ENCODE data around the gene NAMPT. TPM values are rescaled to one million over a fixed set of nuclear protein-coding genes. Genes with fewer than 3 reads are reported as not detected.
A peak's percentile ranks its signal among the peaks of the same experiment; 100 is the strongest.

The NAMPT gene
- total and polyA plus RNA-seq, 9 of the 15 experiments (the other 6 are each of a cell fraction or from before 2014, with no cell fraction given), result 41.1 to 160 (median 106) TPM

GRCh38 chr7:106326594-106327537, 42.1 kb upstream of the NAMPT start:
- in situ Hi-C loops (cut with MboI), result no loop called here
- CTCF ChIA-PET (ENCODE audit: low intra/inter-chr PET ratio), result no interaction called here

More at GRCh38 chr7:106326594-106327537, 42.1 kb upstream of the NAMPT start:
- BruUV-seq (replicated peaks), result no TSS peak
- Histone ChIP-seq H3K27me3 (ENCODE audit: control insufficient read depth in 2 of 2, insufficient read depth in 2 of 2, low read length in 2 of 2) (no peaks in the 10 kb centered on the region), H3K9me1 (ENCODE audit: control insufficient read depth, insufficient read depth, low read length) (no peaks in the 10 kb centered on the region), H3K36me3 (ENCODE audit: control insufficient read depth, insufficient read depth, low read length) (no peaks in the 10 kb centered on the region), H3K9ac (ENCODE audit: insufficient read depth in 1 of 2, low read depth in 2 of 2, low read length in 2 of 2) (no peak overlapping the region), H4K20me1 (replicated peaks; ENCODE audit: control insufficient read depth, insufficient read depth, low read length) (no peaks in the 10 kb centered on the region), H3K4me2 (ENCODE audit: insufficient read depth, low read length) (no peak overlapping the region), H3K79me2 (ENCODE audit: control insufficient read depth, insufficient read depth, low read length) (no peaks in the 10 kb centered on the region), H3K4me3 (no peak overlapping the region), H3K4me1 (replicated peaks in 1 of 2; ENCODE audit: control insufficient read depth in 2 of 2, insufficient read depth in 2 of 2, low read length in 2 of 2) (no peaks in the 10 kb centered on the region; a peak in 1 of 5 replicates), H3K9me3 (replicated peaks; ENCODE audit: control insufficient read depth, insufficient read depth, low read depth, low read length) (no peaks in the 10 kb centered on the region), H2AFZ (ENCODE audit: low read depth, low read length) (peak overlapping the region; percentile 23; the same call in 1 of the 2 replicates), H3K27ac (ENCODE audit: extremely low read depth, low read depth, low read length) (no peak overlapping the region)
- FAIRE-seq (no peak), ATAC-seq (no peak), DNase-seq (ENCODE audit: extremely low read depth in 1 of 4, low spot score in 3 of 4) (no peak)
- intact Hi-C loops (cut with micrococcal nuclease), result no loop called here
- POLR2A ChIA-PET, result interaction anchor here (0.8 to 1.4 kb wide), 2 partner anchors 42 to 1568 kb away, joined by 3 to 4 read pairs; partner anchors contain the start of gene NAMPT
- TF ChIP-seq BCL6 (CRISPR knock-in tag; IDR thresholded peaks at IDR 0.05) (no peak), ZNF695 (CRISPR knock-in tag; IDR thresholded peaks at IDR 0.05) (no peak), ZNF699 (CRISPR knock-in tag; IDR thresholded peaks at IDR 0.05; ENCODE audit: insufficient replicate concordance) (no peak), KLF1 (tag; IDR thresholded peaks at IDR 0.05) (no peak), PTBP1 (IDR thresholded peaks at IDR 0.05; ENCODE audit: low read depth, low read length) (no peak), ZNF316 (IDR thresholded peaks at IDR 0.05) (no peak), SRF (CRISPR knock-in tag; IDR thresholded peaks at IDR 0.05) (no peak), ESRRA (IDR thresholded peaks at IDR 0.05; ENCODE audit: borderline replicate concordance, low read depth) (no peak), HSF4 (CRISPR knock-in tag; IDR thresholded peaks at IDR 0.05; ENCODE audit: borderline replicate concordance) (no peak), JUN (IDR thresholded peaks at IDR 0.05; ENCODE audit: borderline replicate concordance, low read depth, low read length) (no peak), JUN (CRISPR knock-in tag; IDR thresholded peaks at IDR 0.05; ENCODE audit: borderline replicate concordance) (no peak), POLR2B (IDR thresholded peaks at IDR 0.05; ENCODE audit: low read depth, partially characterized antibody) (no peak), MTF1 (CRISPR knock-in tag; IDR thresholded peaks at IDR 0.05; ENCODE audit: borderline replicate concordance) (no peak), IFI16 (CRISPR knock-in tag; IDR thresholded peaks at IDR 0.05) (no peak), TCF7L2 (IDR thresholded peaks at IDR 0.05; ENCODE audit: low read depth, low read length) (no peak)
- TF ChIP-seq, protein P1, sequence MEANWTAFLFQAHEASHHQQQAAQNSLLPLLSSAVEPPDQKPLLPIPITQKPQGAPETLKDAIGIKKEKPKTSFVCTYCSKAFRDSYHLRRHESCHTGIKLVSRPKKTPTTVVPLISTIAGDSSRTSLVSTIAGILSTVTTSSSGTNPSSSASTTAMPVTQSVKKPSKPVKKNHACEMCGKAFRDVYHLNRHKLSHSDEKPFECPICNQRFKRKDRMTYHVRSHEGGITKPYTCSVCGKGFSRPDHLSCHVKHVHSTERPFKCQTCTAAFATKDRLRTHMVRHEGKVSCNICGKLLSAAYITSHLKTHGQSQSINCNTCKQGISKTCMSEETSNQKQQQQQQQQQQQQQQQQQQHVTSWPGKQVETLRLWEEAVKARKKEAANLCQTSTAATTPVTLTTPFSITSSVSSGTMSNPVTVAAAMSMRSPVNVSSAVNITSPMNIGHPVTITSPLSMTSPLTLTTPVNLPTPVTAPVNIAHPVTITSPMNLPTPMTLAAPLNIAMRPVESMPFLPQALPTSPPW (CRISPR knock-in tag; IDR thresholded peaks at IDR 0.05), result no peak
- 44% methylated on average over 7 of the region's 7 CpGs for WGBS (ENCODE audit: insufficient coverage, low coverage, missing lambda C conversion rate)

Measured in K562 (cell line).